IPS DF 4.7 (cell line): ENCODE results near the gene CHMP5.

Experiments
- DNase-seq: peaks from one replicate; pipeline ENCODE4 v3.0.0-alpha.2; 2013; ENCODE audit warnings: low spot score; ENCODE audit errors: extremely low read depth

CHMP5 gene

GRCh38 chr9:33273266-33273971 lies 8.6 kb downstream of the CHMP5 start:
- DNase-seq = no peak

GRCh38 chr9:33273972-33274328 lies 9.1 kb downstream of the CHMP5 start:
- DNase-seq = no peak

DNA sequence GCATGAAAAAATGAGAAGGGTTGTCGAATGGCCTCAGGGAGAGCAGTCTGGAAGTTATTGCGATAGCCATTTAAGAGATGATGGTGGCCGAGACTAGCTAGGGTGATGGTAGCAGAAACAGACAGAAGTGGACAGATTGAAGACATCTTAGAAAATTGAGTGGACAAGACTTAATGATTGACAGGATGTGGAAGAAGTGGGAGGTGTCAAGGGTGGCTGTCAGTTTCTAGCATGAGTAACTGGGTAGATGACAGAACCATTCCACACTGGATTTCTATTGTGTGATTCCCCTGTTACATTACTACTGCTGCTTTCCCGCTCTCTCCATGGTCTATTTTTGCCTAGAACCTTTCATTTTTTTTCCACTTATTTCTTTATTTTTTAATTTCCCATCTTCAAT lies 12.6 kb downstream of the CHMP5 start:
- no peak for DNase-seq

GRCh38 chr9:33285502-33285901 lies 20.7 kb downstream of the CHMP5 start:
- DNase-seq = no peak

GRCh38 chr9:33287087-33287490 lies 22.2 kb downstream of the CHMP5 start:
- DNase-seq = peak; percentile 19

- no peak for DNase-seq
Observed at GRCh38 chr9:33288235-33288634, 23.4 kb downstream of the CHMP5 start.

DNA sequence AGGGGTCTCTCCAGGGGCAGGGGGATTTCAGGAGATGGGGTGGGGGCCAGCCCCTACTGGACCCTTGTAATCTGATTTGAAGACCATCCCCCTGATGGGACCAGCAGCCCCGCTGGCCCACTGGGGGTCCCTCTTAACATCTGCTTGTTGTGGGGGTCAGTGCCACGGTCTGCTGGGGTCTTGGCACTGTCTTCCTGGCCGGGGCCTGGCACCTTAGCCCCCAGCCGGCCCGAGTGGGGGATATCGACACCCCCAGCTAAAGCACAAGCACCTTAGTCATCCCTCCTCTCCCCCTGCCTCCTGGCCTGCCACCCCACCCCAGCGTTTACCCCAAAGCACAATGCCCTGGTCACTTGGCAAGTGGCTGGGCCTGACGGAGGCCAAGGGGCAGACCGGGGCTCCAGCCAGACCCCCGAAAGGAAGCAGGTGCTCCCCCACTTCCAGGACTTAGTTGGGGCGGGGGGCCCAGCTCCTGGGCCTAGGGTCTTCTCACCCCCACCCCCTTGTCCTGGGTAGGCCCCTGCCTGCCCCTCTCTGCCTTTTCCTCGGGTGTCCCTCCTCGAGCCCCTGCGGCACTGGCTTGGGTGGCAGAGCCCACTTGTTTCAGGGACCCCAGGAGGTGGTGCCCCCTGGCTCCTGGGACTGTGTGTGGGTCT lies 24.1 kb downstream of the CHMP5 start:
- no peak for DNase-seq

DNA sequence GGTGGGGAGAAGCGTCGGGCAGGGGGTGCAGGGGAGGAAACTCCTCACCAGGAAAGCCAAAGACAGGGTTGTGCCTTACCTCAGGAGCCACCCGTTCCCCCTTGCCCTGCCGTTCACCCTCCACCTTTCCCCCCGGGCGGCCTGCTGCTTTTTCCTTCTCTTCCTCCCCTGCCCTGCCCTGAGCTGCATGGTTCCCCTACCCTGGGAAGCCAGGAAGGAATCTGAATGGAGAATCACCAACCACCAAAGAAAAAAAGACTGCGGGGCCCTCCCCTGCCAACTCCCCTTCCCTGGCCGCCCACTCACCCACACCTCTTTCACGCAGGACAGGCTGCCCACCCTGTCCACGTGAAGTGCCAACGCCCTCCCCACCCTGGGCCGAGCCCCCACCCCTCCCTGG lies 24.6 kb downstream of the CHMP5 start:
- DNase-seq = no peak

DNA sequence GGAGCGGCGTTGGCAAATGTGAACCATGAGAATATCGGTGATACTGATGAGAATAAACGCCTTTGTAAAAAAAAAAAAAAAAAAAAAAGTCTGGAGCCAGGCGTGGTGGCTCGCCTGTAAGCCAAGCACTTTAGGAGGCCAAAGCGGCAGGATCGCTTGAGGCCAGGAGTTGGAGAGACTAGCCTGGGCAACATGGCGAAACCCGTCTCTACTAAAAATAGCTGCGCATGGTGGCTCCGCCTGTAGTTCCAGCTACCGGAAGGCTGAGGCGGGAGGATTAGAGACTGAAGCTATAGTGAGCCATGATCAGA lies 25.0 kb downstream of the CHMP5 start:
- DNase-seq = no peak

- peak; percentile 79 for DNase-seq
Observed at GRCh38 chr9:33290247-33291030, 25.6 kb downstream of the CHMP5 start, which contains the start of gene NFX1. Gene NFX1 (plus strand): TSS chr9:33290516. CDS start chr9:33290573, 57 bp downstream.

DNA sequence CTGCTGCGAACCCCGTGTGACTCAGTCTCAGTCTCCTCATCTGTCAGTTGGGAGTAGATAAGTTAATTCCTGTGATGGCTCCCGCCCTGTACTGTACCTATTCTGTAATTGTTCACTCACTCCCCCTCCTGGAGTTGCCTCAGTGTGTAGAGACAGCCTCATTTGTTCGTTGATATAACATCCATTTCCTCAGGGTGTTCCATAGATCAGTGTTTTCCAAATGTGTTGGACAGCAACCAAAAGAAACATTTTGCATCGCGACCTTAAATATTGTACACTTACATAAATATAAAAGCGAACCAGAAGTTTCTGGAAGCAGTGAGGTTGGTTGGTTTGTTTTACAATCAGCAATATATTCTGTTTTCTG lies 26.2 kb downstream of the CHMP5 start:
- DNase-seq = no peak

- no peak for DNase-seq
Observed at GRCh38 chr9:33291901-33292300, 27.1 kb downstream of the CHMP5 start.

DNA sequence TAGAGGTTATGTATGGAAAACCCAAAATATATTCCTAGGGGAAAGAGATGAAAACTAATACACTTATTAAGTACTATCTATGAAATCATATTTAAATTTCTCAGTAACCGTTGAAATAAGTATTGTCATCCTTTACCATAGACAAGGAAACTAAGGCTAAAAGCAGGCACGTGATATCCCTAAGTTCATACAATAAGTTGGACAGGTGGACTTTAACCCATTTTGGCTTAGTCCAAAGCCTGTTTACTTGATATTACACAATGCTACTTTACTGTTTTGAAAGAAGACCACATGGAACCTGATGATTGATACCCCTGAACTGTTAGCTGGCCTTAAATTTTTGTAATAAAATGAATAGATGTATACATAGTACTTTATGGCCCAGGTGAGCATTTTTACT lies 28.9 kb downstream of the CHMP5 start:
- no peak for DNase-seq

DNA sequence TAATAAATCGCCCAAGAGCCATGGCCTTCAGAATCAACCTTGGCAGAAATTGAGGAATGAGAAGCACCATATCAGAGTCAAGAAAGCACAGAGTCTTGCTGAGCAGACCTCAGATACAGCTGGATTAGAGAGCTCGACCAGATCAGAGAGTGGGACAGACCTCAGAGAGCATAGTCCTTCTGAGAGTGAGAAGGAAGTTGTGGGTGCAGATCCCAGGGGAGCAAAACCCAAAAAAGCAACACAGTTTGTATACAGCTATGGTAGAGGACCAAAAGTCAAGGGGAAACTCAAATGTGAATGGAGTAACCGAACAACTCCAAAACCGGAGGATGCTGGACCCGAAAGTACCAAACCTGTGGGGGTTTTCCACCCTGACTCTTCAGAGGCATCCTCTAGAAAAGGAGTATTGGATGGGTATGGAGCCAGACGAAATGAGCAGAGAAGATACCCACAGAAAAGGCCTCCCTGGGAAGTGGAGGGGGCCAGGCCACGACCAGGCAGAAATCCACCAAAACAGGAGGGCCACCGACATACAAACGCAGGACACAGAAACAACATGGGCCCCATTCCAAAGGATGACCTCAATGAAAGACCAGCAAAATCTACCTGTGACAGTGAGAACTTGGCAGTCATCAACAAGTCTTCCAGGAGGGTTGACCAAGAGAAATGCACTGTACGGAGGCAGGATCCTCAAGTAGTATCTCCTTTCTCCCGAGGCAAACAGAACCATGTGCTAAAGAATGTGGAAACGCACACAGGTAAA lies 30.0 kb downstream of the CHMP5 start:
- DNase-seq = no peak

DNA sequence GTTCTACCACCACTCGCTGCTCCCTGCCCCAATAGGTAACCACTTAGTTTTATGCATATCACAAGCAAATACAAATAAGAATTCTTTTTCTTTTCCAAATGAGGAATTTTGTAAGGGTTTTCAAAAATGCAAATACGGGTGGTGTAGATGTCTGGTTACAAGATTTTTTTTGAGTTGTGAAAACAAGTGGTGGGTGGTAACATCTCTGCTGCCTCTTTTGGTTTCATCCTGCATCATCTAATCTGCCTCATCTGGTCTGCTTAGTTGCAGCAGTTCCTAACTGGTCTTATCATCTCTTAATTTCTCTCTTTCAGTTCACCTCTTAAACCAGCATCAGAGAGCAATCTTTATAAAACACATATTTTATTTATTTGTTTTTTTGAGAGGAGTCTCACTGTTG lies 30.7 kb downstream of the CHMP5 start:
- DNase-seq = no peak

GRCh38 chr9:33297432-33297831 lies 32.6 kb downstream of the CHMP5 start:
- no peak for DNase-seq

GRCh38 chr9:33300546-33300945 lies 35.7 kb downstream of the CHMP5 start:
- DNase-seq = no peak

DNA sequence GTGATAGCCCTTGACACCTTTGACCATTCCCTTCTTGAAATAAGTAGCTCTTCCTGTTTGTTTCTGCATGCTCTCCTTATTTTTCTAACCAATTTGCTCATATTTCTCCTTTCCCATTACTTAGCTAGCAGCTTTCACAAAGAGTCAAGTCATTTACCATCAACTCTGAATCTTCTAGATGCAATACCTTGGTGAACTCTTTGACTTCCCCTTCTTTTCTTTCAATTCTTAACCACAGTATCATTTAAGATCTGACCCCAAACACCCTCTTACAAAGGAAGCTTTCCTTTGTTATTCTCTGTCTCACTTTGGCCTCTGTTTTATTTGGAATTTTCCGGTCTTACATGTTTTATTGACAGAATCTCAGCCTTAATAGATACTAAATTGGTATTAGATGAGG lies 39.5 kb downstream of the CHMP5 start:
- DNase-seq = no peak

DNA sequence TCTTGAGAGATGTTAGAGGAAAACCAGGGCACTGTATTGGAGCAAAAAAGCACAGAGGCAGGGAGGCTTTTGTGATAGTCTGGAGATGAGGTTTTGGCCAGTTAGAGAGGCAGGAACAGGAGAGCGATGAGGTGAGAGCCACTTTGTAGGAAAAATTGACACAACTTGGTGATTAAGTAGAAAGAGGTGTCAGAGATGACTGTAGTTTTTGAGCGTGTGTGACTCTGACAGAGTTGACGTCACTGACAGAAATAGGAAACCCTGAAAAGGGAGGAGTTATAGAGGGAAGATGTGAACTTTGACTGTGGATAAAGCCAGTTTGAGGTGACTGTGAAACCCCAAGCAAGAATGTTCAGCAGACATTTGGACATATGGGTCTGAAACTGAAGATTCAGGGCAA lies 41.2 kb downstream of the CHMP5 start:
- no peak for DNase-seq

DNA sequence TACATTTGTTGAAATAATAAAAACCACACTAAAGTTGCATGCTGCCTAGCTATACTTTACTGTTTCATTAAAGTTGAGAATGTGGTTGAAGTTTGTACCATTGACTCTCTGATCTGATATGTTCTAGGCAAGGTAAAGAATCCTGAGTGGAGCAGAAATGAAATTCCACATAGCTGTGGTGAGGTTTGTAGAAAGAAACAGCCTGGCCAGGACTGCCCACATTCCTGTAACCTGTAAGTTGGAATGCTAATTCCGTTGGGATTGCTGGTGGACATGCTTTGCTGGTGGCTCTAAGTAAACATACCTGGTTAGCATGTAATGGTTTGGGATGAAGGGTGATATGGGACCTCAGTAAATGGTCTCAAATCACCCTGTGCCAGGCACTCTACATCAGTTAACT lies 42.2 kb downstream of the CHMP5 start:
- DNase-seq = no peak

- no peak for DNase-seq
Observed at GRCh38 chr9:33309903-33310302, 45.1 kb downstream of the CHMP5 start.

DNA sequence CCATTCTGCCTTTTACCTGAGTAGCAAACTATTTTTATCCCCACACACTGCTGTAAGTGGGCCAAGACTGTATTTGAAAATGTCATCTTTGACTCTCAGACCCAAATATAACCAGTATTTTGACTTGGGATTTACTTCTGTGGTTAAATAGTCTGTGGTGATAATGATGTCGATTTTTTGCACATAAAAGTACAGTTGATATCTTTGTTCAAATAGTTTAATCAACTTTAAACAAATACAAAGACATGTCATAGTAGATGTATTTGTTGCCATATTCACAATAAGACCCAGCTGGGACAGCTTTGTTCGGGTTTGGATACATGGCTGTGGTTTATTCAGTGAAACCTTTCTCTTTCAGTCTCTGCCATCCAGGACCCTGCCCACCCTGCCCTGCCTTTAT lies 45.9 kb downstream of the CHMP5 start:
- no peak for DNase-seq
